GM12892 (cell line): ENCODE results near the gene SFRP5.

ENCODE experiments used
- POLR2A ChIP-seq: IDR thresholded peaks from 2 replicates; pipeline ENCODE4 v1.6.1; 2011; ENCODE audit warnings: low read depth, low read length, control low read depth
- POLR2AphosphoS5 ChIP-seq: IDR thresholded peaks from 2 replicates; pipeline ENCODE4 v1.6.1; 2011; ENCODE audit warnings: low read depth, low read length, control low read depth
- TAF1 ChIP-seq: IDR thresholded peaks from 2 replicates; pipeline ENCODE4 v1.6.1; 2011; ENCODE audit warnings: low read depth, mild to moderate bottlenecking, control low read depth, low read length, borderline replicate concordance

GRCh38 chr10:97791824-97792721 is 20.3 kb upstream of the SFRP5 start:
- TF ChIP-seq POLR2A (no peak), POLR2AphosphoS5 (no peak), TAF1 (no peak)
